Endodermal cell (in vitro differentiated cells): Measurements from ENCODE around the gene ARHGEF37. TPM values are rescaled to one million over a fixed set of nuclear protein-coding genes. Genes with fewer than 3 reads are reported as not detected.

Experiments
- DNase-seq: peaks from one replicate; pipeline ENCODE4 v3.0.0-alpha.2; 2017
- H3K27ac ChIP-seq: 2 replicates; pipeline ENCODE4 v1.5.1; 2013; ENCODE audit warnings: mild to moderate bottlenecking, low read depth, low read length, moderate library complexity
- H3K27me3 ChIP-seq: 2 replicates; pipeline ENCODE4 v1.6.1; 2013; ENCODE audit warnings: mild to moderate bottlenecking, low read length, moderate library complexity; ENCODE audit not compliant: insufficient read depth, control insufficient read depth, poor library complexity, severe bottlenecking
- H3K36me3 ChIP-seq: 2 replicates; pipeline ENCODE4 v1.7.0; 2013; ENCODE audit warnings: mild to moderate bottlenecking, low read length, moderate library complexity; ENCODE audit not compliant: control insufficient read depth, insufficient read depth
- H3K4me1 ChIP-seq: one replicate; pipeline ENCODE4 v1.7.0; 2013; ENCODE audit warnings: low read length; ENCODE audit not compliant: control insufficient read depth, insufficient read depth
- H3K4me3 ChIP-seq: 2 replicates; pipeline ENCODE4 v1.5.1; 2013; ENCODE audit warnings: mild to moderate bottlenecking, low read length, moderate library complexity
- H3K9ac ChIP-seq: 2 replicates; pipeline ENCODE4 v1.6.1; 2013; ENCODE audit warnings: mild to moderate bottlenecking, low read length, moderate library complexity; ENCODE audit not compliant: poor library complexity, severe bottlenecking; ENCODE audit errors: extremely low read depth
- H3K9me3 ChIP-seq: 2 replicates; pipeline ENCODE4 v1.6.1; 2013; ENCODE audit warnings: mild to moderate bottlenecking, low read length, moderate library complexity; ENCODE audit not compliant: control insufficient read depth
- H3K27ac Mint-ChIP-seq: 2 replicates; pipeline ENCODE4 v1.8.0; 2020; ENCODE audit warnings: mixed read lengths
- H3K27me3 Mint-ChIP-seq: 2 replicates; pipeline ENCODE4 v1.8.0; 2021; ENCODE audit warnings: mild to moderate bottlenecking, mixed read lengths; ENCODE audit not compliant: insufficient read depth
- H3K36me3 Mint-ChIP-seq: 2 replicates; pipeline ENCODE4 v1.8.0; 2020; ENCODE audit warnings: low read depth, mixed read lengths
- H3K4me1 Mint-ChIP-seq: 2 replicates; pipeline ENCODE4 v1.8.0; 2020; ENCODE audit warnings: mixed read lengths
- H3K4me3 Mint-ChIP-seq: 2 replicates; pipeline ENCODE4 v1.8.0; 2020; ENCODE audit warnings: mild to moderate bottlenecking, moderate library complexity, mixed read lengths
- H3K9me3 Mint-ChIP-seq: 2 replicates; pipeline ENCODE4 v1.8.0; 2020; ENCODE audit warnings: mild to moderate bottlenecking, mixed read lengths
- WGBS, 2 experiments: methylation state at CpG; one replicate each; pipeline versions ENCODE4 v1.1.5 to v1.1.7; 2013; ENCODE audit warnings: missing lambda C conversion rate in 2 of 2, mixed read lengths in 1 of 2; ENCODE audit not compliant: insufficient coverage in 1 of 2, insufficient read length in 1 of 2; 5-methylcytosine and 5-hydroxymethylcytosine counted together
- total RNA-seq, 2 donors: library from RNA; stranded (reverse); fragmentation: NEBNext Ultra II Directional in 1 of 2; extraction: Animal tissue kit (Norgen Biotek cat#: 25700) in 1 of 2; gene quantifications; 2 replicates in 1 of 2; 3 replicates in 1 of 2; pipeline ENCODE4 v1.2.1, GENCODE V29; 2021
- TF ChIP-seq, protein P1 (sequence below): fragments of 200-600 bp; sonication (generic); conservative IDR thresholded peaks from 2 replicates; pipeline ENCODE4 v1.5.0; 2021; ENCODE audit warnings: antibody characterized with exemption, mild to moderate bottlenecking

ARHGEF37 gene
- total RNA-seq, 2 donors from 2014 or later, result 0.57 to 0.93 TPM

DNA sequence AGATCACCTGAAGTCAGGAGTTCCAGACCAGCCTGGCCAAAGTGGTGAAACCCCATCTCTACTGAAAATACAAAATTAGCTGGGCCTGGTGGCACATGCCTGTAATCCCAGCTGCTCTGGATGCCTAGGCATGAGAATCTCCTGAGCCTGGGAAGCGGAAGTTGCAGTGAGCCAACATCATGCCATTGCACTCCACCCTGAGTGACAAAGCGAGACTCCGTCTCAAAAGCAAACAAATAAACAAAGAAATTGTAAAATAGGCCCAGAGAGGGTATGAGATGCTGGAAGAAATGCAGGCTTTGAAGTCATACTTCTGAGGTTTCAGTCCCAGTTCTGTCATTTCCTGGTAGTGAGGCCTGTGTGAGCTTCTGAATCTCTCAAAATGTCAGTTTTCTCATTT is 5.3 kb upstream of the ARHGEF37 start:
- Histone ChIP-seq H3K4me3 (no peak overlapping the region), H3K9me3 (no peaks in the 10 kb centered on the region), H3K27me3 (peaks cover 20% of the 10 kb centered on the region), H3K9ac (no peak overlapping the region), H3K4me1 (no peaks in the 10 kb centered on the region), H3K36me3 (no peaks in the 10 kb centered on the region), H3K27ac (no peak overlapping the region)
- Mint-ChIP-seq H3K36me3 (no peaks in the 10 kb centered on the region), H3K4me1 (peaks cover 5% of the 10 kb centered on the region), H3K27ac (no peak overlapping the region), H3K27me3 (peaks cover 17% of the 10 kb centered on the region), H3K4me3 (no peak overlapping the region), H3K9me3 (no peaks in the 10 kb centered on the region)
- TF ChIP-seq, protein P1, sequence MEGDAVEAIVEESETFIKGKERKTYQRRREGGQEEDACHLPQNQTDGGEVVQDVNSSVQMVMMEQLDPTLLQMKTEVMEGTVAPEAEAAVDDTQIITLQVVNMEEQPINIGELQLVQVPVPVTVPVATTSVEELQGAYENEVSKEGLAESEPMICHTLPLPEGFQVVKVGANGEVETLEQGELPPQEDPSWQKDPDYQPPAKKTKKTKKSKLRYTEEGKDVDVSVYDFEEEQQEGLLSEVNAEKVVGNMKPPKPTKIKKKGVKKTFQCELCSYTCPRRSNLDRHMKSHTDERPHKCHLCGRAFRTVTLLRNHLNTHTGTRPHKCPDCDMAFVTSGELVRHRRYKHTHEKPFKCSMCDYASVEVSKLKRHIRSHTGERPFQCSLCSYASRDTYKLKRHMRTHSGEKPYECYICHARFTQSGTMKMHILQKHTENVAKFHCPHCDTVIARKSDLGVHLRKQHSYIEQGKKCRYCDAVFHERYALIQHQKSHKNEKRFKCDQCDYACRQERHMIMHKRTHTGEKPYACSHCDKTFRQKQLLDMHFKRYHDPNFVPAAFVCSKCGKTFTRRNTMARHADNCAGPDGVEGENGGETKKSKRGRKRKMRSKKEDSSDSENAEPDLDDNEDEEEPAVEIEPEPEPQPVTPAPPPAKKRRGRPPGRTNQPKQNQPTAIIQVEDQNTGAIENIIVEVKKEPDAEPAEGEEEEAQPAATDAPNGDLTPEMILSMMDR, result no peak
- 98 to 100% methylated on average over 3 of the region's 3 CpGs for WGBS, 2 experiments
- DNase-seq, result no peak

DNA sequence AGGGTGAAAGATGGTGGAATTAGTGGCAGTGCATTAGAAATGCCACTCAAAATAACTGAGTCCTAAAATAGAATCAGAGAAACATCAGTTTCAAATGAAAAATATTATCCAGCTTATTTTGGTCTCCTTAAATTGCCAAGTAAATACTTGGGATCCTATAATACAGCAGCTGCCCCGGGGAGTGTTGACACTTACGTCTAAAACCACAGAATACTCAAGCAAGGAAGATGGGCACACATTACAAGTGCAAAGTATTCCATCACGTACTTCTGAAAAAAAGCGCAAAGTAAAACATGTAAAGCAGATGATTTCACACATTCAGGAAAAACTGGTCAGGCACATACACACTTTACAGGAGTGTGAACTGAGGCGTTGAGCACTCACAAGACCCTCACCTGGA is 2.4 kb upstream of the ARHGEF37 start:
- Histone ChIP-seq H3K36me3 (no peaks in the 10 kb centered on the region), H3K27ac (no peak overlapping the region), H3K4me1 (no peaks in the 10 kb centered on the region), H3K9me3 (no peaks in the 10 kb centered on the region), H3K27me3 (peaks cover 35% of the 10 kb centered on the region), H3K9ac (no peak overlapping the region), H3K4me3 (no peak overlapping the region)
- WGBS, 2 experiments, result 86 to 87% methylated on average over 5 of the region's 5 CpGs
- H3K36me3 Mint-ChIP-seq, result no peaks in the 10 kb centered on the region
- peaks cover 26% of the 10 kb centered on the region for H3K27me3 Mint-ChIP-seq
- DNase-seq, result no peak
- H3K27ac Mint-ChIP-seq, result no peak overlapping the region
- no peaks in the 10 kb centered on the region for H3K9me3 Mint-ChIP-seq
- TF ChIP-seq, protein P1, result no peak
- H3K4me1 Mint-ChIP-seq, result peaks cover 6% of the 10 kb centered on the region
- no peak overlapping the region for H3K4me3 Mint-ChIP-seq

DNA sequence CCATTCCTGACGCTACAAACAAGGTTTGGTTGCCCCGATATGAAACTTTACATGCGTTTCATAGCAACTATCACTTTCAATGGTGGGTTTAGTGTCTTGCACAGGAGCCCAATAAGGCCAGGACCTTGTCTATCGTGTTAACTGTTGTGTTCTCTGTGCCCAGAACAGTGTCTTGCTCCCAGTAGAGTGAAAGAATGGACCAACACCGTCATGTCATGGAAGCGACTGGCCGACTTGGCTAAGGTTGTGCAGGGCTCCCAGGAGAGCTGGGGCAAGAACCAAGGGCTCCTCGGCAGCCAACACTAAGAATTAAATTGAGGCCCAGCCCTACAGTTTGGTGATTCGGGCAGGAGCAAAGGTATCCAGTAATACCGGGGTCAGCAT is 498 bp upstream of the ARHGEF37 start:
- WGBS, 2 experiments, result 60 to 64% methylated on average over 10 of the region's 10 CpGs
- no peak for DNase-seq
- TF ChIP-seq, protein P1, result no peak
- Mint-ChIP-seq H3K4me3 (peak overlapping the region; percentile 58), H3K36me3 (no peaks in the 10 kb centered on the region), H3K4me1 (peaks cover 6% of the 10 kb centered on the region), H3K27ac (no peak overlapping the region), H3K27me3 (peaks cover 26% of the 10 kb centered on the region), H3K9me3 (no peaks in the 10 kb centered on the region)
- Histone ChIP-seq H3K27ac (no peak overlapping the region), H3K4me1 (no peaks in the 10 kb centered on the region), H3K4me3 (peak overlapping the region; percentile 74), H3K27me3 (peaks cover 28% of the 10 kb centered on the region), H3K36me3 (no peaks in the 10 kb centered on the region), H3K9ac (no peak overlapping the region), H3K9me3 (no peaks in the 10 kb centered on the region)
